GM19438 (cell line): ENCODE data around the gene ANKRD17.
"Not testable (repeated sequence)": the region's sequence is repeated elsewhere in the genome, so short reads cannot be mapped to it uniquely, and the experiment has no call there.

ENCODE experiments used
- ATAC-seq: cut with Tn5 transposase; IDR thresholded peaks from one replicate; pipeline ENCODE4 v1.9.1; 2021; ENCODE audit warnings: low read depth; ENCODE audit not compliant: unreplicated experiment

ANKRD17 gene

GRCh38 chr4:73205482-73205881, 53.1 kb downstream of the ANKRD17 start:
- no peak for ATAC-seq

- not testable (repeated sequence) for ATAC-seq
Observed at GRCh38 chr4:73203976-73204375, 54.6 kb downstream of the ANKRD17 start.

GRCh38 chr4:73197220-73197619, 61.4 kb downstream of the ANKRD17 start:
- no peak for ATAC-seq

GRCh38 chr4:73194064-73194463, 64.5 kb downstream of the ANKRD17 start:
- no peak for ATAC-seq

- no peak for ATAC-seq
Observed at GRCh38 chr4:73193659-73194058, 64.9 kb downstream of the ANKRD17 start.

- no peak for ATAC-seq
Observed at GRCh38 chr4:73193155-73193554, 65.4 kb downstream of the ANKRD17 start.

GRCh38 chr4:73189274-73189810, 69.3 kb downstream of the ANKRD17 start:
- no peak for ATAC-seq

- ATAC-seq, result no peak
Observed at GRCh38 chr4:73187325-73187724, 71.3 kb downstream of the ANKRD17 start.

DNA sequence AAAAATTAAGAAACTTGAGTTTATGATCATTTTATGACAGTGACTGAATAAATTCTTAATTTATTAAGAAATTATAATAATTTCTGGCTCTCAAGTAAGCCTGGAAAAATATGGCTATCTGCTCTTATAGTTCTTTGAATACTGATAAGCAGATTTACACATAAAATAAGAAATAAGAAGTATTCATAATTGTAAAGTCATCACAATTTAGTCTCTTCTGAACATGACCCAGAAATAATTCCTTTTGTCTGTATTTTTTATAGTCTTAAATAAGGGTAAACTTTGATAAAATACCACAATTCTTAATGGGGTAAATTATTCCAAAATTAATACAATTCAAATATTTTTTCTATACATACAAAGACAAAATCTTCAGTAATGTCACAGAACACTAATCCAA, 72.7 kb downstream of the ANKRD17 start:
- no peak for ATAC-seq

DNA sequence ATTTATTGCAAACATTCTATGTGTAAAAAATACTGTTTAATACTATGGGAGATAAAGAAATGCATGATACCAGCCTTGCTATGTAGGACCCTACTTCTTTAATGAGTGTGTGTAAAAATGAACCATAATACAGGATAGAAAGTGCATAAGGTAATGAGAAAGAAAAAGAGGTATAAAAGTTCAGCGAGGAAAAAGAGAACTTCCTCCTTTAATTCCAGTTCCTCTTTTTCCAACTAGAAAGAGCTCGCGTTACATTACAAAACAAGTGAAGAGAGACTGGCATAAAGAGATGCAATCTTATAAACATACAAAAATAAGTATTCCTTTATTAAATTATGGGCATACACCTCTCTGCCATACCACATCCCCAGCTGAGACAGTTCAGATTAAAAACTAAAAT, 77.4 kb downstream of the ANKRD17 start:
- no peak for ATAC-seq

DNA sequence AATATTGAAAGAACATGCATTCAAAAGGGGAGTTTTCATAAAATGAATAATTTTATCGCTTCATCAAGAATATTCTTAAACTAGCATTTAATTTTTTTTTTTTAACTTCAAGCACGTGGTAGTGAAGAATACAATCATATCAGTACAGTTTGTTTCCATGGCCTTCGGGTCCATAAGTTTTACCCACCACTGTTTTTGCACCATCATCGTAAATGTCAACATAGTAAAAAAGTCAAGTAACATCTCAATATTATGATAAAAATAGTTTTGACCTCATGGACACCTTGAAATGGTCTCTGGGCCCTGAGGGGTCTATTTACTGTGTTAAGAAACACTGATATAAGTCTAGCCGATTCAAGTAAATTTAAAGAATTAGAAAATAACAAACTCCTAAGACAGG, 80.2 kb downstream of the ANKRD17 start:
- no peak for ATAC-seq

DNA sequence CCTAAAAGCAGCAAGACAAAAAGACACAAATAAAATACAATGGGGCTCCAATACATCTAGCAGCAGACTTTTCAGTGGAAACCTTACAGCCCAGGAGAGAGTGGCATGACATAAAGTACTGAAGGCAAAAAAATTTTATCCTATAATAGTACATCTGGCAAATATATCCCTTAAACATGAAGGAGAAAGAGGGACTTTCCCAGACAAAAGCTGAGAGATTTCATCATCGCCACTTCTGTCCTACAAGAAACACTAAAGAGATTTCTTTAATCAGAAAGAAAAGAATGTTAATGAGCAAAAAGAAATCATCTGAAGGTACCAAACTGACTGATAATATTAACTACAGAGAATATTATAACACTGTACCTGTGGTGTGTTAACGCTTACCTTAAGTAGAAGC, 86.4 kb downstream of the ANKRD17 start:
- no peak for ATAC-seq

GRCh38 chr4:73170518-73171198, 87.9 kb downstream of the ANKRD17 start:
- ATAC-seq, result no peak

DNA sequence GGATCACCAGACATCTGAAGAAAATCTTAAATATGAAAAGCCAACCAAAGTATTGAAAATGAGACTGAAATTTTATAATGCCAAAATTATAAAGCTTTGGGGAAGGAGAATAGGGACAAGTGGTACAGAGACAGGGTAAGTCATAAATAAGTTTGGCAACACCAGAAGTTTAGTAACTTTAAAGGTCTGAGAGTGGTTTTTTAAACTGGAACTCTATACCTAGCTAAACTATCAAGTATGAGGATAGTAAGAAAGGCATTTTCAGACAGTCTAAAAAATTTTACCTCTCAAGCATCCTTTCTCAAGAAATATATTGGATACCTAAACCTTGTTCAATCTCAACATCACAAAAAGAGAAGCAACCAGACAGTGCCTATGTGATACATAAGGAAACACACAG, 92.4 kb downstream of the ANKRD17 start:
- no peak for ATAC-seq

- ATAC-seq, result no peak
Observed at GRCh38 chr4:73161527-73162185, 96.9 kb downstream of the ANKRD17 start.

GRCh38 chr4:73156394-73156793, 102.2 kb downstream of the ANKRD17 start:
- no peak for ATAC-seq

DNA sequence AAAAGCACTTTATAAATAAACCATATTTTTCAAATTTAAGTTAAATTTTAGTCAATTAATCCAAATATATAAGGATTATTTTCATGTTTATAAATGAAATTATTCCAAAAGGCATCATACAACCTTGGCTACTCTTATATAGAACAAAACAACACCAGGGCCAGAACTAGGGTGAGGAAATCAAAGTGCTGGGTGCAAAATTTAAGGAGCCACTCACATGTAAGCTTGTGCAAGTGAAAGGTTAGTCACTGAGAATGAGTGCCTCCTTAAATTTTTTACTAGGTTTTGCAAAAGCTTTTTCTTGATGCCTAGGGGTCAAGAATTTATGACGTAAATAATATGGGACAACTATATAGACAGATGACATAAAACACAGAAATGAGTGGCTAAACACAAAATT, 105.7 kb downstream of the ANKRD17 start:
- ATAC-seq, result no peak

DNA sequence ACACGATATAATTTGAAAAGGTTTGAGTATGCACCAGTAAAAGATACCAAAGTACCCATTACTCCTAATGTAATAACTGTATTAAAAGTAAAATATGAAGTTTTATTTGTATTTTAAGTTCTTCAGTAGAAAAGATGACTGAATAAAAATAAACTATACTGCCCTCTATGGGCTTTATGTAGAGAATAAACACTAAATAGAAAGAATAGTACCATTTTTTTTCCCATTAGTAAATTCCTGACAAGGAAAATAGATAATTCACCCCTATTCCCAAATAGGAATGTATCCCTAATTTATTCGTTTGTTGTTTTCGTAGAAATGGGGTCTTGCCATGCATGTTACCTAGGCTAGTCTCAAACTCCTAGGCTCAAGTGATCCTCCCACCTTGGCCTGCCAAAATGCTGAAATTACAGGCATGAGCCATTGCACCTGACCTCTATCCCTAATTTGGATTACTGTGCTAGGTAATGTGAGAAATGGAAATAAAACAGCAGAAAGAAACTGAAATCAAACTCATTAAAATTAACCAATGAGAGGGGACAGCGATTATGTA, 115.5 kb downstream of the ANKRD17 start:
- no peak for ATAC-seq

- no peak for ATAC-seq
Observed at GRCh38 chr4:73139991-73140390, 118.6 kb downstream of the ANKRD17 start.

DNA sequence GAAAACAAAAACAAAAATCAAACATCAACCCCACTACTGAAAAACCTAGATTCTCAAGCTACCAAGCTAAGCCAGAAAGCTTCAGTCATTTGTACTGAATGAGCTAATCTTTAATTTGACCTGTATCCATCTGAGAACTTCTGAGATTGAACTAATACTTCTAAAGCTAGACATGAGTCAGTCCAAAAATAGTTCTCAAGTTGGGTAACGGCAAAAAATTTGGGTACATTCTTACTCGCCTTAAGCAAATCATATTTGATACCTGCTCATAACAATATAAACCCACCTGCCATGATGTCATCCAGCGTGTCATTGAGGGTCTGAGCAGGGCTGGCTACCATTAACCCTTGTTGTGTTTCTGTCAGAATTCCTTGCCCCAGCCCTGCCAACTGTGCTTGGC, 119.4 kb downstream of the ANKRD17 start:
- ATAC-seq, result no peak

GRCh38 chr4:73137121-73137520, 121.5 kb downstream of the ANKRD17 start:
- ATAC-seq, result no peak

GRCh38 chr4:73133784-73134183, 124.8 kb downstream of the ANKRD17 start:
- ATAC-seq, result no peak
